A673 (cell line): Measurements from ENCODE around the gene UCKL1. TPM values are rescaled to one million over a fixed set of nuclear protein-coding genes. Genes with fewer than 3 reads are reported as not detected.

Experiments used
- BruUV-seq: library from RNA; stranded (reverse); fragments of 400-500 nt; replicated peaks from 2 replicates; lab custom pipeline; 2021; lab: Mats Ljungman, UMichigan
- CTCF ChIA-PET: fragments of 300-600 bp; sonication (Branson Sonifier 250); formaldehyde crosslinking; loops from one replicate; lab custom pipeline; 2022; ENCODE audit warnings: antibody characterized with exemption; lab: Charles Lee
- POLR2A ChIA-PET: fragments of 300-600 bp; sonication (Branson Sonifier 250); formaldehyde crosslinking; loops from one replicate; lab custom pipeline; 2022; ENCODE audit warnings: antibody characterized with exemption; ENCODE audit not compliant: low non-redundant PET; lab: Charles Lee
- DNase-seq: peaks from one replicate; pipeline ENCODE4 v3.0.0-alpha.2; 2015; ENCODE audit warnings: low spot score
- H3K27ac ChIP-seq: fragments of 200-600 bp; sonication (generic); 2 replicates; pipeline ENCODE4 v1.5.1; 2016; ENCODE audit warnings: mixed run types, low read depth, mild to moderate bottlenecking, mixed read lengths, antibody characterized with exemption, low read length; ENCODE audit not compliant: poor library complexity, severe bottlenecking
- H3K27me3 ChIP-seq: fragments of 200-600 bp; sonication (generic); replicated peaks from 2 replicates; pipeline ENCODE4 v1.6.1; 2017; ENCODE audit warnings: mixed run types, low read depth, mild to moderate bottlenecking, mixed read lengths, antibody characterized with exemption, low read length; ENCODE audit not compliant: insufficient read depth, poor library complexity
- H3K36me3 ChIP-seq: fragments of 200-600 bp; sonication (generic); 2 replicates; pipeline ENCODE4 v1.6.1; 2016; ENCODE audit warnings: mixed run types, mild to moderate bottlenecking, mixed read lengths, antibody characterized with exemption, low read length; ENCODE audit not compliant: insufficient read depth, poor library complexity, severe bottlenecking
- H3K4me1 ChIP-seq: fragments of 200-600 bp; sonication (generic); 2 replicates; pipeline ENCODE4 v1.6.1; 2017; ENCODE audit warnings: mixed run types, mild to moderate bottlenecking, mixed read lengths, antibody characterized with exemption, low read length; ENCODE audit not compliant: insufficient read depth, poor library complexity, severe bottlenecking
- H3K4me3 ChIP-seq: fragments of 200-600 bp; sonication (generic); 2 replicates; pipeline ENCODE4 v1.5.1; 2016; ENCODE audit warnings: low read depth, mixed run types, mild to moderate bottlenecking, mixed read lengths, low read length; ENCODE audit not compliant: poor library complexity, severe bottlenecking
- H3K9me3 ChIP-seq: fragments of 200-600 bp; sonication (generic); 2 replicates; pipeline ENCODE4 v1.6.1; 2016; ENCODE audit warnings: mixed run types, low read depth, mild to moderate bottlenecking, mixed read lengths, antibody characterized with exemption, low read length; ENCODE audit not compliant: poor library complexity, severe bottlenecking
- CTCF ChIP-seq: fragments of 300-800, 200-600 bp; sonication (generic); conservative IDR thresholded peaks from 2 replicates; pipeline ENCODE4 v1.5.1; 2017; ENCODE audit warnings: low read depth, mild to moderate bottlenecking, antibody characterized with exemption, low read length, moderate library complexity, mixed read lengths
- EZH2 ChIP-seq: fragments of 200-600 bp; sonication (generic); IDR thresholded peaks from 2 replicates; pipeline ENCODE4 v1.6.1; 2017; ENCODE audit warnings: borderline replicate concordance, low read depth, mild to moderate bottlenecking, mixed read lengths, antibody characterized with exemption, low read length; ENCODE audit not compliant: poor library complexity, severe bottlenecking
- intact Hi-C: fragments of 100-400 bp; cut with micrococcal nuclease; formaldehyde crosslinking; loops from one replicate; pipeline ENCODE4 v1.10.0; 2022; ENCODE audit not compliant: unreplicated experiment
- total RNA-seq: library from RNA; stranded (reverse); gene quantifications from 2 replicates; pipeline ENCODE4 v1.2.3, GENCODE V29; 2021

The UCKL1 gene
- total RNA-seq, 1 experiment from 2014 or later = 53.3 TPM

DNA sequence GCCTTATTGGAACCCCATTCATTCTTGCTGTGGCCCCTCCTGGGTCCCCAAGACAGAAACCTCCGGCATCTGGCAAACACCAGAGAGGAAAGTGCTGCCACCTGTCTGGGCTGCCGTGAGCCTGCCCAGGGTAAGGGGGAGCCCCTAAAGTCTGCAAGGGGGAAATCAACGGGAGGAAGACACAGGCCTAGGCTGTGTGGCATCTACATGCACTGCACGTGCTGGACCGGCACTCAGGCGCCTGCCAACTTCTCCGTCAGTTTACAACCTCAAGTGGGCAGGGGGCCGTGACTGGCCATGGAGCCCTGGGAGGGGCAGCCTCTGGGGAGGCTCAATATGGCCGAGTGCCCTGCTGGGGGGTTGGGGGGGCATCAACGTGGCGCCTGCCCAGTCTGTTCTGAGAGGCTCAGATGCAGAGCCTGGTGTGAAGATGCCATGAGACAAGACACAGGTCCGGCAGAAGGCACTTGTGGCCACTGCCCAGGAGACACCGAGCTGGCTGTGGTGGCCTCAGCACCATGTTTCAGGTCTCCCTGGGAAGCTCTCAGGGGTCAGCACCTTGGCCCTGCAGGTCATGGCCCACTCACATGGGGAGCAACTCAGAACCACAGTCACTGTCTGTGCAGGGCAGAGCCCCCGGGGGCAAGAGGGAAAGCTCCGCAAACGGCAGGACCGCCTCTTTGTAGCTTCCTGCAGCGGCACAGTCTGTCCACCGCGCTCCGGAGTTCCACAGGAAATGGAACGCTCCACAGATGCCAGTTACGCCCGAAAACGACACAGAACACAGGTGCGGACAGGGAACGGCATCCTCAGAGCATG lies 8.4 kb downstream of the UCKL1 start:
- peaks cover 23% of the 10 kb centered on the region for H3K36me3 ChIP-seq
- H3K27ac ChIP-seq = no peak overlapping the region
- no peak for DNase-seq
- ChIA-PET CTCF (no interaction called here), POLR2A (no interaction called here)
- H3K27me3 ChIP-seq = no peaks in the 10 kb centered on the region
- no peak overlapping the region for H3K4me3 ChIP-seq
- no peaks in the 10 kb centered on the region for H3K9me3 ChIP-seq
- no TSS peak for BruUV-seq
- peaks cover 30% of the 10 kb centered on the region for H3K4me1 ChIP-seq
- intact Hi-C loops = no loop called here
- TF ChIP-seq CTCF = no peak
- no peak for TF ChIP-seq EZH2

DNA sequence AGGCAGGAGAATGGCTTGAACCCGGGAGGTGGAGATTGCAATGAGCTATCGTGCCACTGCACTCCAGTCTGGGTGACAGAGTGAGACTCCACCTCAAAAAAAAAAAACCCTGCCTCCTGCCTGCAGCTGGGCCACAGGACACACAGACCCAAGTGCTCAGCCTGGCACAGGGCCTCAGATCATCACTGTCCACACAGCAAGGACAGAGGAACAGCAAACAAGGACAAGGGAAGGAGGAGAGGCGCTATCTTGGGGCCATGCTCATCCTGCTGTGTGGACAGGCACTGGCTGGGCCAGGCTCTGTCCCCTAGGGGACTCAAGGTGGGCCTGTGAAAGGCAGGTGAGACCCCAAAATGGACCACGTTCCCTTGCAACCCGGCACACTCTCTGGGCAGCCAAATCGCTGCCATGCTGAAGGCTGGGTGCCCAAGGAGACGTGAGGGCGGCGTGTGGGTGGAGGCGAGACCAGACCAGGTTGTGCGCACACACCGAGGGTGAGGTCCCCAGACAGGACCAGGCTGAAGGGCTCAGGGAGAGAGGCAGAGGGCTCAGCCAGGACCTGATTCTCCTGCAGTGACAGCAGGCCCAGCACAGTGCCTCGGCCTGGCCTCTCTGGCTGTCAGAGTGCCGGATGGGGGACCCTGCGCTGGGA lies 9.1 kb downstream of the UCKL1 start:
- intact Hi-C loops = no loop called here
- no peak for TF ChIP-seq CTCF
- TF ChIP-seq EZH2 = no peak
- ChIA-PET POLR2A (no interaction called here), CTCF (no interaction called here)
- Histone ChIP-seq H3K27me3 (no peaks in the 10 kb centered on the region), H3K9me3 (no peaks in the 10 kb centered on the region), H3K27ac (no peak overlapping the region), H3K4me1 (peaks cover 30% of the 10 kb centered on the region), H3K36me3 (peaks cover 23% of the 10 kb centered on the region), H3K4me3 (no peak overlapping the region)
- DNase-seq = no peak
- BruUV-seq = no TSS peak

DNA sequence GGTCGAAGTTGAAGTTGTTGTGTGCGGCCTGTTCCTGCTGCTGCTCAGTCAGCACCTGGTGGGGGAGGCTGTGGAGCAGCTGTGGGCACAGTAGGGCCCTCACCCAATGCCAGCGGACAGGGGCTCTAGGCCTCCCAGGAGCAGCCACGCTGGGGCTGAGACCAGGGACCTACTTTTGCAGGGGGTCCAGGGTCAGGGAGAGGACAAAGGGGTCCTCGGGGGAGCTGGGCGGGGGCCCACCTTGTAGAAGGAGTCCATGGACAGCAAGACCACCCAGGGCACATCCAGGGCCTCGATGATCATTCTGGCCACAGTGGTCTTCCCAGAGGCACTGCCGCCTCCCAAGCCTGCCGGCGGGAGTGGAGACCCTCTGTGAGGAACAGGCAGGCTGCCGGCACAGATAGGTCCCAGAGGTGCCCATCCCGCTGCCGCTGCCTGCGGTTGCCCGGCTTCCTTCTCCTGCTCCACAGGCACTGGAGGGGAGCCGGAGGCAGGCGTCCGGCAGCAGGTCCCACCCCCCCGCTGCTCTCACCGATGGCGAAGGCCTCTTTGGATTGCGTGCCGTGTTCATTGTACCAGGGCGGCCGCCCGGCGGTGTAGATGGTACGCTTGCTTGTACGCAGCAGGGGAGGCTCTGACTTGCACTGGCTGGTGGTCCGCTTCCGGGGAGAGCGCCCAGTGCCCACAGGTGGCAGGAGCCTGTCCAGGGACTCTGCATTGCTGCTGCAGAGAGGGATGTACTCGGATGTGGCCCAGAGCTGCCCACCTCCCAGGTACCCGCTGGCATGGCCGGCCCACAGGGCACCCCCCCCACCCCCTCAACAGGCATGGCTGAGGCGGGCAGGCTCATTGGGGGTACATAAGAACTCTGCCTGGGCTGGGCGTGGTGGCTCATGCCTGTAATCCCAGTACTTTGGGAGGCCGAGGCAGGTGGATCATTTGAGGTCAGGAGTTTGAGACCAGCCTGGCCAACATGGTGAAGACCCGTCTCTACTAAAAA lies 10.0 kb downstream of the UCKL1 start:
- H3K36me3 ChIP-seq = peaks cover 23% of the 10 kb centered on the region
- ChIA-PET POLR2A (no interaction called here), CTCF (no interaction called here)
- intact Hi-C loops = no loop called here
- TF ChIP-seq CTCF = no peak
- TF ChIP-seq EZH2 = no peak
- DNase-seq = no peak
- no TSS peak for BruUV-seq
- H3K9me3 ChIP-seq = no peaks in the 10 kb centered on the region
- H3K27ac ChIP-seq = no peak overlapping the region
- H3K4me1 ChIP-seq = peaks cover 26% of the 10 kb centered on the region
- no peaks in the 10 kb centered on the region for H3K27me3 ChIP-seq
- H3K4me3 ChIP-seq = no peak overlapping the region
